ENCODE results near the gene ZNF768. TPM values are rescaled to one million over a fixed set of nuclear protein-coding genes. Genes with fewer than 3 reads are reported as not detected.

The ZNF768 gene
- total RNA-seq, 1 donor from 2014 or later, result 37.1 TPM

DNA sequence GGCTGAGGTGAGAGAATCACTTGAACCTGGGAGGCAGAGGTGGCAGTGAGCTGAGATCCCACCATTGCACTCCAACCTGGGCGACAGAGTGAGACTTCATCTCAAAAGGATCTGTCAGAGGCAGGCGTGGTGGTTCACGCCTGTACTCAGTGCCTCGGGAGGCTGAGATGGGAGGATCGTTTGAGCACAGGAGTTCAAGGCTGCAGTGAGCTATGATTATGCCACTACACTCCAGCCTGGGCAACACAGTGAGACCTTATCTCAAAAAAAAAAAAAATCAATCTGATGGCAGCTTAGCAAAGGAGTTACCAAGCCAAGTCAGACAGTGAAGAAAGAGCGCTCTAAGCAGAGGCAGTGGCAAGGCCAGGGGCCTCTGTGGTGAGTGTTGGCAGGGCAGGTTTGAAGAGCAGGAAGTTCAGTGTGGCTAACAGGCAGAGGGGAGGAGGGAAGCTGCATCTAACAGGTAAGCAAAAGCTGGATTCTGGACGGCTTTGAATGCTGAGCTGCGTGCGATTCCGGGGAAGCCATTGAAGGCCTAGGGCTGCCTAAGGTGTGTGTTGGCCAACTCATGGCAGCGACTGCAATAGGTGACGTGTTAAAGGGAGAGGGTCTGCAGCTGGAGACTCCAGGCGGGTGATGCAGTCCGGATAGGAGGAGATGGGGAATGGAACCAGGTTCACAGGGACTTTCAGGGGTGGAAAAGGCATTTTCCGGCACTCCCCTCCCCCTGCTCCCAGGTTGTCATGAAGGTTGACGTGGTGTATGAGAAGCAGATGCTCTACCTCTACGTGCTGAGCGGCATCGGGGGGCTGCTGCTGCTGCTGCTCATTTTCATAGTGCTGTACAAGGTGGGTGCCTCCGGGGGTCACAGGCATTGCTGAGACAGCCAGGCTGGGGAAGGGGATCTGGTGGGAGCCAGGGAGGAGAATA is 7.0 kb downstream of the ZNF768 start:
- Mint-ChIP-seq H3K4me1 (ENCODE audit: unreplicated experiment) (no peaks in the 10 kb centered on the region), H3K27ac (ENCODE audit: unreplicated experiment) (no peak overlapping the region)
- TF ChIP-seq, protein P1, sequence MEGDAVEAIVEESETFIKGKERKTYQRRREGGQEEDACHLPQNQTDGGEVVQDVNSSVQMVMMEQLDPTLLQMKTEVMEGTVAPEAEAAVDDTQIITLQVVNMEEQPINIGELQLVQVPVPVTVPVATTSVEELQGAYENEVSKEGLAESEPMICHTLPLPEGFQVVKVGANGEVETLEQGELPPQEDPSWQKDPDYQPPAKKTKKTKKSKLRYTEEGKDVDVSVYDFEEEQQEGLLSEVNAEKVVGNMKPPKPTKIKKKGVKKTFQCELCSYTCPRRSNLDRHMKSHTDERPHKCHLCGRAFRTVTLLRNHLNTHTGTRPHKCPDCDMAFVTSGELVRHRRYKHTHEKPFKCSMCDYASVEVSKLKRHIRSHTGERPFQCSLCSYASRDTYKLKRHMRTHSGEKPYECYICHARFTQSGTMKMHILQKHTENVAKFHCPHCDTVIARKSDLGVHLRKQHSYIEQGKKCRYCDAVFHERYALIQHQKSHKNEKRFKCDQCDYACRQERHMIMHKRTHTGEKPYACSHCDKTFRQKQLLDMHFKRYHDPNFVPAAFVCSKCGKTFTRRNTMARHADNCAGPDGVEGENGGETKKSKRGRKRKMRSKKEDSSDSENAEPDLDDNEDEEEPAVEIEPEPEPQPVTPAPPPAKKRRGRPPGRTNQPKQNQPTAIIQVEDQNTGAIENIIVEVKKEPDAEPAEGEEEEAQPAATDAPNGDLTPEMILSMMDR (IDR thresholded peaks at IDR 0.05), result no peak

DNA sequence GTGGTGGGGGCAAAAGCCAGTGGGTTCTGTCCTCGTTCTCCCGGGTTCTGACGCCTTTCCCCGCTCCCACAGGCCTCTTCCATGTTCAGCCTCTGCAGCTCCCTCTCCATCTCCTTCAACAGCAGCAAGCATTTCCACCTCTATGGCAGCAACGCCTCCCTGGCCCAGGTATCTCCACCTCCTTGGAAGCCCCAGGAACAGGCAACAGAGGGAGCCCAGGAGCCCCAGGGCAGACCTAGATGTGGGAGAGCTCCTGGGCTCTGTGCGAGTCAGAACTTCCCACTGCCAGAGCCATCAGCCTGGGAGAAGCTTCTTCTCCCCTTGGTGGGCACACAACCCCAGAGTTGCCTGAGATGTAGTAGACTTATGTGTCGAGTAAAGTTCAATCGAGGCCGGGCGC is 7.8 kb downstream of the ZNF768 start:
- Mint-ChIP-seq H3K36me3 (ENCODE audit: unreplicated experiment) (no peaks in the 10 kb centered on the region), H3K9me3 (ENCODE audit: unreplicated experiment) (no peaks in the 10 kb centered on the region), H3K27me3 (ENCODE audit: unreplicated experiment) (peaks cover 4% of the 10 kb centered on the region), H3K4me1 (ENCODE audit: unreplicated experiment) (no peaks in the 10 kb centered on the region), H3K27ac (ENCODE audit: unreplicated experiment) (no peak overlapping the region), H3K4me3 (ENCODE audit: unreplicated experiment) (no peak overlapping the region)
- TF ChIP-seq, protein P1 (IDR thresholded peaks at IDR 0.05), result no peak
- DNase-seq (ENCODE audit: extremely low spot score, unreplicated experiment), result no peak

More for the DNA sequence above, 7.0 kb downstream of the ZNF768 start:
- Mint-ChIP-seq H3K27me3 (ENCODE audit: unreplicated experiment) (peaks cover 4% of the 10 kb centered on the region), H3K36me3 (ENCODE audit: unreplicated experiment) (no peaks in the 10 kb centered on the region), H3K4me3 (ENCODE audit: unreplicated experiment) (no peak overlapping the region), H3K9me3 (ENCODE audit: unreplicated experiment) (no peaks in the 10 kb centered on the region)
- DNase-seq (ENCODE audit: extremely low spot score, unreplicated experiment), result no peak

DNA sequence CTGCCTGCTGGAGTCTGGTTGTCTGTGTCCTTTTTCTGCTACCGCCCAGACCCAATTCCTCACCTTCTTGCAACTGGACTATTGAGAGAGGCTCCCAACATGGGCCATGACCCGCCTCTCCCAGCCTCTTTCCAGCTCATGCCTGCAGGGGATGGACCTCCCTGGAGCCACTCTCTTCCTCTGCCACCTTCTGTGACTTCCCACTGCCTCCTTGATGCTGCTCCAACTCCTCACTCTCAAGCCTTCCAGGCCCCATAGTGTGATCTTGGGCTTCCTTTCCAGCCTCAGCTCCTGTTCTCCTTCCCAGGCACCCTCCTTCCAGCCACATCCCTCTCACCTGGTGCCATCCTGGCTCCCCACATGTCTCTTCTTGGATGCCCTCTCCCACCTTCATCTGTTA is 11.1 kb downstream of the ZNF768 start:
- H3K27me3 Mint-ChIP-seq (ENCODE audit: unreplicated experiment), result peaks cover 10% of the 10 kb centered on the region
- H3K9me3 Mint-ChIP-seq (ENCODE audit: unreplicated experiment), result no peaks in the 10 kb centered on the region
- no peak overlapping the region for H3K27ac Mint-ChIP-seq (ENCODE audit: unreplicated experiment)
- DNase-seq (ENCODE audit: extremely low spot score, unreplicated experiment), result no peak
- no peaks in the 10 kb centered on the region for H3K36me3 Mint-ChIP-seq (ENCODE audit: unreplicated experiment)
- no peaks in the 10 kb centered on the region for H3K4me1 Mint-ChIP-seq (ENCODE audit: unreplicated experiment)
- TF ChIP-seq, protein P1 (IDR thresholded peaks at IDR 0.05), result no peak
- H3K4me3 Mint-ChIP-seq (ENCODE audit: unreplicated experiment), result no peak overlapping the region

DNA sequence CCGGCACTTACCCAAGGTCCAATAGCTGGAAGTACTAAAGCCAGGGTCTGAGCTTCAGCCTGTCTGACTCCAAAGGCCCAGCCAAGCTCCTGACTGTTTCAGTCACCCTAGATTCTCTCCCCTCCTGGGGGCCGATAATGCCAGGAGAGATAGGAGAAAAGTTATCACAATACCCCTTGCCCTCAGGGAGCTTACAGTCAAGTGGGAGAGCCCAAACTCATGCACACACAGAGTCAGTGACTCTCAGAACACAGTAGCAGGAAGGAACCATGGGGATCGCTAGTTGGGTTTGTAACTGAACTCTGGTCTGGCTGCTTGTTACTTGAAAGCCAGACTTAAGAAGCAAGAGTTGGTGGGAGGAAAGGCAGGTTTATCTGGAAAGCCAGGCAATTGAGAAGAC is 14.9 kb downstream of the ZNF768 start:
- H3K27me3 Mint-ChIP-seq (ENCODE audit: unreplicated experiment), result peaks cover 10% of the 10 kb centered on the region
- H3K36me3 Mint-ChIP-seq (ENCODE audit: unreplicated experiment), result no peaks in the 10 kb centered on the region
- DNase-seq (ENCODE audit: extremely low spot score, unreplicated experiment), result no peak
- H3K4me3 Mint-ChIP-seq (ENCODE audit: unreplicated experiment), result no peak overlapping the region
- TF ChIP-seq, protein P1 (IDR thresholded peaks at IDR 0.05), result no peak
- H3K4me1 Mint-ChIP-seq (ENCODE audit: unreplicated experiment), result no peaks in the 10 kb centered on the region
- no peak overlapping the region for H3K27ac Mint-ChIP-seq (ENCODE audit: unreplicated experiment)
- no peaks in the 10 kb centered on the region for H3K9me3 Mint-ChIP-seq (ENCODE audit: unreplicated experiment)

DNA sequence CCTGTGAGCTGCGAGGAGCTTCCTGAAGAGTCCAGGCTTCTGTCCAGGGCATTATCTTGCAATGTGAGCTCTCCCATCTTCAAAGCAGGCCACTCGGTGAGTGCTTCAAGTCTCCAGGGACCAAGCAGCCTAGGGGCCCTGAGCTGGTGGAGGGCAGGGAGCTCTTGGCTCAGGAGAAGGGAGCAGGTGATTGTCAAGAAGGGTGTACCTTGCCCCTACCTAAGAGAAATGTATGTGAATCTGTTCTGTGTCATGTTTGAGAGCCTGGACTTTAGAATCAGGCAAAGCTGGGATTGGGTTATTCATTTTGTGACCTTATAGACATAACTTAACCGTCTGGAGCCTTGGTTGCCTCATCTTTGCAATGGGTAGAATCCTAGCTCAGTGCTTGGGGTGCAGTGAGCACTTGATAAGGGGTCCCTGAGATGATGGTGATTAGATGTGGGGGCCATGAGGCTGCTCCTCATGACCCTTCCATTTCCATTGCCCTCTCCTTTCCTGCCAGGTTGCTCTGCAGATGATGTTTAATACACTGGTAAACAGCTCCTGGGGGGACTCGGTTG is 15.9 kb downstream of the ZNF768 start:
- no peaks in the 10 kb centered on the region for H3K4me1 Mint-ChIP-seq (ENCODE audit: unreplicated experiment)
- TF ChIP-seq, protein P1 (IDR thresholded peaks at IDR 0.05), result no peak
- H3K9me3 Mint-ChIP-seq (ENCODE audit: unreplicated experiment), result no peaks in the 10 kb centered on the region
- peaks cover 10% of the 10 kb centered on the region for H3K27me3 Mint-ChIP-seq (ENCODE audit: unreplicated experiment)
- H3K27ac Mint-ChIP-seq (ENCODE audit: unreplicated experiment), result no peak overlapping the region
- DNase-seq (ENCODE audit: extremely low spot score, unreplicated experiment), result no peak
- H3K4me3 Mint-ChIP-seq (ENCODE audit: unreplicated experiment), result no peak overlapping the region
- no peaks in the 10 kb centered on the region for H3K36me3 Mint-ChIP-seq (ENCODE audit: unreplicated experiment)
